Activated naive CD8-positive, alpha-beta T cell treated with anti-CD3 and anti-CD28 coated beads, Interleukin-2, amount 10 ng/mL, durations not matched to agents 7 days and 5 days (primary cell): ENCODE data around the gene HOXC6. TPM values are rescaled to one million over a fixed set of nuclear protein-coding genes. Genes with fewer than 3 reads are reported as not detected.

Experiments used
- ATAC-seq: fragments of 150-1000 bp; cut with Tn5 transposase; one replicate; pipeline ENCODE4 v1.10.0; 2021; ENCODE audit warnings: low read depth, moderate library complexity
- POLR2A ChIA-PET: fragments of 350-600 bp; sonication (Branson Sonifier 250); formaldehyde crosslinking; loops from one replicate; lab custom pipeline; 2021; ENCODE audit warnings: antibody characterized with exemption; lab: Charles Lee
- DNase-seq: peaks from one replicate; pipeline ENCODE4 v3.0.0; 2021
- H3K27ac Mint-ChIP-seq: one replicate; pipeline ENCODE4 v1.8.0; 2022; ENCODE audit warnings: mild to moderate bottlenecking, mixed read lengths
- H3K27me3 Mint-ChIP-seq: one replicate; pipeline ENCODE4 v1.8.0; 2022; ENCODE audit warnings: mild to moderate bottlenecking, moderate library complexity, mixed read lengths
- H3K36me3 Mint-ChIP-seq: one replicate; pipeline ENCODE4 v1.8.0; 2021; ENCODE audit warnings: mild to moderate bottlenecking, mixed read lengths
- H3K4me1 Mint-ChIP-seq: one replicate; pipeline ENCODE4 v1.8.0; 2021; ENCODE audit warnings: mixed read lengths
- H3K4me3 Mint-ChIP-seq: one replicate; pipeline ENCODE4 v1.8.0; 2022; ENCODE audit warnings: mild to moderate bottlenecking, moderate library complexity, mixed read lengths
- H3K9me3 Mint-ChIP-seq: one replicate; pipeline ENCODE4 v1.8.0; 2021; ENCODE audit warnings: mixed read lengths
- total RNA-seq, 2 experiments: library from RNA; stranded (reverse); gene quantifications; one replicate each; pipeline ENCODE4 v1.2.3, GENCODE V29; 2021

HOXC6 gene
- total RNA-seq: not detected

DNA sequence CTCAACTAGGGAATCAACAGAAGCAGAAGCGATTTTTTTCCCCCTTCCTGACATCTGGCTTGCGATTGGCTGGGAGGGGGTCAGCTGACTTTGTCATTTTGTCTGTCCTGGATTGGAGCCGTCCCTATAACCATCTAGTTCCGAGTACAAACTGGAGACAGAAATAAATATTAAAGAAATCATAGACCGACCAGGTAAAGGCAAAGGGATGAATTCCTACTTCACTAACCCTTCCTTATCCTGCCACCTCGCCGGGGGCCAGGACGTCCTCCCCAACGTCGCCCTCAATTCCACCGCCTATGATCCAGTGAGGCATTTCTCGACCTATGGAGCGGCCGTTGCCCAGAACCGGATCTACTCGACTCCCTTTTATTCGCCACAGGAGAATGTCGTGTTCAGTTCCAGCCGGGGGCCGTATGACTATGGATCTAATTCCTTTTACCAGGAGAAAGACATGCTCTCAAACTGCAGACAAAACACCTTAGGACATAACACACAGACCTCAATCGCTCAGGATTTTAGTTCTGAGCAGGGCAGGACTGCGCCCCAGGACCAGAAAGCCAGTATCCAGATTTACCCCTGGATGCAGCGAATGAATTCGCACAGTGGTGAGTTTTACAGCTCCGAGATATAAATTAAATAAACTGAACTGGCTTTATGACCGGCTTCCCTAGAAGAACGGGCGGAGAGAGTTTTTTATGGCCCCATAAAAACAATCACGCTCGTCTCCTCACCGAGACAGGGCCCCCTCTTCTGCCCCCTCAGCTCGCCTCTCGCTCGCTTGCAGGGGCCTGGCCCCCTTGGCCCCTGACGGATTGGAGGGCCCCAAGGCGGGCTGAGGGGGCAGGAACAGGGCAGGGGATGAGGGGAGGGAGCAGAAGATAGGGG, at the start of gene HOXC6:
HOXC6 (plus strand) TSS at position 127 of the 888 bp plus-strand sequence; CDS start at position 209, 82 bp downstream.
- DNase-seq (no peak), ATAC-seq (no peak)
- no peak within 1 kb of the TSS for H3K27ac Mint-ChIP-seq
- POLR2A ChIA-PET: interaction anchor here (0.5 kb wide), 1 partner anchor 20 kb away, joined by 4 read pairs; the partner anchor contains the start of gene HOXC8
- no peaks in the 10 kb centered on the region for H3K9me3 Mint-ChIP-seq
- no peaks in the 10 kb centered on the region for H3K36me3 Mint-ChIP-seq
- H3K27me3 Mint-ChIP-seq: peaks cover 91% of the 10 kb centered on the region
- H3K4me3 Mint-ChIP-seq: peak within 1 kb of the TSS; percentile 2
- H3K4me1 Mint-ChIP-seq: peaks cover 22% of the 10 kb centered on the region

DNA sequence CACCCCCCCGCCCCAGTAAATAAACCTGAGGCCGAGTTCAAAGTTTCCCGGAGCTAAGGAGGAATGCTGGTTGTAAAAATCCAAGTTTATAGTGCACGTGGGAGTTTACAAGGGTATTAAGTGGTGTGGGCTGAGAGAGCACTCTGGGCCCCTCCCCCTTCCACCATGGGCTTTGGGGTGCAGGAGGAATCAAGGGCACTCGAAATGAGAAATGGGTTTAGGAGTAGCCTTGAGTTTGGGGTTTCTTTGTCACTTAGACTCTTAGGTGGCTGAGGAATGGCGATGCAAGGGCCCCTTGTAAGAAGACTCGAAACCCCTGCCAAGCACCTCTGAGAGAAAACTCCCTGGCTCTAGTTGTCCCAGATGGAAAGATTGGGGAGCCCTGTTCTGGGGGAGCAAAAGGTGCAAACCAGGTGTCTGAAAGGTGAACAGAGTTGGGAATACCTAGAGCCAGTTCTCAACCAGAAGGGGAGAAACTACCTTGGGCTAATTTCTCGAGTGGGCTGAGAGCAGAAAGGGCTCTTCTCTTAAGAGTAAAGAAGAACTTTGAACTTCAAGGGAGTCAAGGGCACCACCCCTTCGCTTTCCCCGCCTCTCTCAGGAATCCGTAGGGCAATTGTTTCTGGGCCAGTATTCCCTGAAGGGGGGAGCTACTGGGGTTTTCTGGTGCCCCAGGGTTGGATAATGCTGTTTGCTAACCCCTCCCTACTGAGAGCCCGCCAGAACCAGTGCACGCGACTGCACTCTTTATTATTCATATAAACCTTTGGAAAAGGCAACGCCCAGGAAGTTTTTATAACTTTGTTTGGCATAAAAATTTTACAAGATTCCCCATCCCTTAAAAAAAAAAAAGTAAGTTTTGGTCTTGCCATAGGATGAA, 49.5 kb upstream of the HOXC6 start:
- H3K4me3 Mint-ChIP-seq: no peak overlapping the region
- H3K27ac Mint-ChIP-seq: no peak overlapping the region
- H3K36me3 Mint-ChIP-seq: no peaks in the 10 kb centered on the region
- ATAC-seq: no peak
- POLR2A ChIA-PET: no interaction called here
- DNase-seq: no peak
- no peaks in the 10 kb centered on the region for H3K9me3 Mint-ChIP-seq
- H3K4me1 Mint-ChIP-seq: peaks cover 16% of the 10 kb centered on the region
- H3K27me3 Mint-ChIP-seq: peaks cover 92% of the 10 kb centered on the region

DNA sequence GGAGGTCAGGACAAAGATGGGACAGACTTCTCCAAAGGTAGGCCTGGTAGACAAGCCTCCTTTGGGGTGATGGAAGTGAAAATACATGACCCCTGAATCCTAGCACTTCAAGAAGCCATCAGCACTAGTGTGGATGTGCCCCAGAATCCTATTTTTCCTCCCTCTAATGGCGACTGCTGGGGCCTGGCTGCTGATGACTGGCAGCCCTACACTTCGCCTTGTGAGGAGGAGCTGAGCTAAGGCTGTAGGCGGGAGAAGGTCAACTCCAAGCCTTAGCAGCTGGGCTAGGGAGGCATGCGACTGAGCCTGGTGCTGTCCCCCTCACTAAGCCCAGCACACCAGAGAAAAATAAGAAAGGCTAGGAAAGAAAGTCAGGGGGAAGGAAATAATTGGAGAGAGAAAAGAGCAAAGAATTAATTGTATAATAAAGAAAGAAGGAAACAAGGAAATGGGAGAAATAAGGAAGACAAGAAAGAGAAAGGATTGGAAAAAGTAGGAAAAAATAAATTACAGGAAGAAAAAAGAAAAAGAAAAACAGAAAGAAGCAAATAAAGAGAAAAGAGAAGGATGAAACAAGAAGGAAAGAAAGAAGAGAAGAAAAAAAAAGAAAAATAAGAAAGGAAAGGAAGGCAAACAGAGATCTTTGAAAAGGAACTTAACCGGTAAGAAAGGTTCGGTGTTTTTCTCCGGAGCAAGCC, 48.0 kb upstream of the HOXC6 start:
- H3K4me1 Mint-ChIP-seq: peaks cover 19% of the 10 kb centered on the region
- DNase-seq: no peak
- no peak overlapping the region for H3K27ac Mint-ChIP-seq
- no peak for ATAC-seq
- H3K36me3 Mint-ChIP-seq: no peaks in the 10 kb centered on the region
- H3K9me3 Mint-ChIP-seq: no peaks in the 10 kb centered on the region
- no peak overlapping the region for H3K4me3 Mint-ChIP-seq
- H3K27me3 Mint-ChIP-seq: peaks cover 98% of the 10 kb centered on the region
- POLR2A ChIA-PET: no interaction called here

DNA sequence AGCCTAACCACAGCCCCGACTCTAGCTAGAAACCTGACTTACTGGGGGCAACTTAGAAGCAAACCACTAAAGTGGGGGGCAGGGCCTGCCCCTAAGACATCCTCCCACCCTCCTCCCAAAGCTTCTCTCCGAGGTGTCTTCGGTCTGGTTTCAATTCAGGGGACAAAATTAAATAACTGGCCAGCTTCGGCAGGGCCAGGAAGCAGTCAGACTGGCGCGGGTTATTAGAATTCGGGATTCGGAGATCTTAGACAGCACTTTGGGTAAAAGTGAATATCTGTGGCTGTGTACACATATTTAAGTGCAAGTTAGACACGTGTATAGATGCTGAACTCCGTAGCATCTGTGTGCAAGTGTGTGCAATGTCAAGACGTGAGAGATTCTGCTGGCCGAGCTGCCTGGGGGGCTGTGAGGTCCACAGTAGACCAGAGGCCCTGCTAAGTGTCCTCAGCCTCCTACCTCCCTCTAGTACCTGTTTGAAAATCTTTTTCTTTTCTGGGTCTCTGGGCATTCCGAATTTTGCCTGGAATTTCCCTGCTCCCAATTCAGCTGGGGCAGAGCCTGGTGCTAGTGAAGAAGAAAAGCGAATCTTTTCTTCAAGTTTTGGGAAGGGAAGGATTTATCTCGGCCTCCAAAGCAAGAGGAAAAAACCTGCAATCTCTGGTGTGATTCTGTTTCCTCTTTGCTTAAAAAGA, 47.3 kb upstream of the HOXC6 start:
- H3K4me3 Mint-ChIP-seq: no peak overlapping the region
- POLR2A ChIA-PET: no interaction called here

DNA sequence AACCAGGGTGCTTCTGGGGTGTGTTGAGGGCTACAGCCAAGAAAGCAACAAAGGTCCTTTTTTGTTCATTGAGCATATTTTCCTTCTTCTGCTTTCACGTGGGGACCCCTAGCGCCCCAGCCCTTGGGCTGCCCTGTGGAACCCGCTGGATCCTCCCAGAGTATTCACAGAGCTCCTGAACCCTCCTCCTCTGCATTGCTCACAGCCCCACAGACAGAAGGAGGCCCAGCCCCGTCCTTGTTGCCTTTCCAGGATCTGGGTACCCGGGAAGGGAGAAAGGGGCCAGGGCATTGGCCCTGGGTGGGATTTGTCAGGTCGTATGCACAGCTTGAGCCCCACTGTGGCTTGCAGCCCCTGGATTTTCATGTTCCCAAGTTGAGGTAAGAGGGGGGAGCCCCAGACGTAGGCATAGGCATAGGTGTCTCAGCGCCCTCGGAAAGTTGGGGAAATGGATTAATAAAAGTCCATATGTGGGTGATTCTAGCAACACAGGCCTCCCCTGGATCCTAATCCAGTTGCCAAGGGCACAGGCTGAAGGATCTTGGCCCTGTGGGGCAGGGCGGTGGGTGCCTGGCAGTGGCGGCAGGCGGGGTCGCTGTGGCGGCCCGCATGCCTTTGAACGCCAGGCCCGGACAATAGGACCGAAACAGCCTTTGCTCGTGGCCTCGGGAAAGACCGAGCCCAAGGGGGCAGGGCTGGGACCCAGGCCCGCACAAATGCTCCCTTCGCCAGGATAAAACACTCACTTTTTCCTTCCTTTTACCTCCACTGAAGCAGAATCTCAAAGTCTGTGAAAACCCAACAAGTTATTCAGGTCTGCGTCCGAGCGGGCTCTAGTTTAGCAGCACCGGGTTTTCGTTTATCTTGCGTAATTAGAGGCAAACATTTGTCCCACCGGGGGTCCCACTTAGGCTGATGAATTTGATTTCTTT, 46.3 kb upstream of the HOXC6 start:
- Mint-ChIP-seq H3K27ac (no peak overlapping the region), H3K36me3 (no peaks in the 10 kb centered on the region), H3K4me3 (no peak overlapping the region), H3K4me1 (peaks cover 20% of the 10 kb centered on the region), H3K27me3 (peaks cover 95% of the 10 kb centered on the region), H3K9me3 (no peaks in the 10 kb centered on the region)
- POLR2A ChIA-PET: no interaction called here
- no peak for ATAC-seq
- no peak for DNase-seq

More for the DNA sequence above, 47.3 kb upstream of the HOXC6 start:
- Mint-ChIP-seq H3K27me3 (peaks cover 96% of the 10 kb centered on the region), H3K36me3 (no peaks in the 10 kb centered on the region), H3K27ac (no peak overlapping the region), H3K9me3 (no peaks in the 10 kb centered on the region), H3K4me1 (peaks cover 18% of the 10 kb centered on the region)
- DNase-seq (no peak), ATAC-seq (no peak)

DNA sequence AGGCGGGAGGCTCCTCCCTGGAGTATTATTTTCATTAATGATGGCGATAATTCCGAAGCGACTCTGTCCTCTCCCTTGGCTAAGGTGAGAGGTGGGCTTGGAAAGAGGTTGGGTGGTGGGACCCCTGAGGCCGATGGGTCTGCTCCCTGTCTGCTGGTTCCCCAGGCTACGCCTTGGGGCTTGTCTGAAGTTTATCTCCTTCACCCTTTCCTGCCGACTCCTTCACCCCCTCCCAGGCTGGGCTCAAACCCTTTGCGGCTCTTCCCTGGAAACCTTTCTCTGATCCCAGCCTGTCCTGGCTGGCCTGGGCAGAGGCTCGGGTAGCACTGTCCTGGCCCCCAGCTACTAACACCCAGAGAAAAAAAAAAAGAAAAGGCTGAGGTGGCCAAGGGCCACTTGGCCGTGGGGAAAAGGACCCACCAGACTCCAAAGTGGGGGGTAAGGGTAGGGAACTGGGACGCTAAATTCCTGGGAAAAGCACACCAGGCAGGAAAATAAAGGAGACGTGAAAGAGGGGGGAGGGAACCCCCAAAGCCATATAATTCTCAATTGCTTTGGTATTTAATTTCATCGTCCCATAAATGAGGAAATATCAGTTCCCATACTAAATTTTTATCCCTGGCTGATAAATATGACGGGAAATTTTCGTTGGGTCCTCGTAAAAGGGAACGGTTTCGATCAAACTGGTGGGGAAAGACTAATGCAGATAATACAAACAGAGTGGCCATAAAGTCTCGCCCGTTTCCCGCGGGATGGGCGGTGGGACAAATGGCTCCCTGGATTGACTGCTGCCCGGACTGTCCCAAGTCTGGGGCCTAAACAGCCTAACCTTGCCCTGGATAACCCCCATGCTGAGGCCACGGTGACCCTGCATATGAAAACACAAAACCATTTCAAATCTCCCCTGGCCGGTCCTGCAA, 45.3 kb upstream of the HOXC6 start:
- no peak for ATAC-seq
- Mint-ChIP-seq H3K4me1 (peaks cover 20% of the 10 kb centered on the region), H3K27me3 (peaks cover 95% of the 10 kb centered on the region), H3K27ac (no peak overlapping the region), H3K9me3 (no peaks in the 10 kb centered on the region), H3K4me3 (no peak overlapping the region), H3K36me3 (no peaks in the 10 kb centered on the region)
- no peak for DNase-seq
- POLR2A ChIA-PET: no interaction called here

DNA sequence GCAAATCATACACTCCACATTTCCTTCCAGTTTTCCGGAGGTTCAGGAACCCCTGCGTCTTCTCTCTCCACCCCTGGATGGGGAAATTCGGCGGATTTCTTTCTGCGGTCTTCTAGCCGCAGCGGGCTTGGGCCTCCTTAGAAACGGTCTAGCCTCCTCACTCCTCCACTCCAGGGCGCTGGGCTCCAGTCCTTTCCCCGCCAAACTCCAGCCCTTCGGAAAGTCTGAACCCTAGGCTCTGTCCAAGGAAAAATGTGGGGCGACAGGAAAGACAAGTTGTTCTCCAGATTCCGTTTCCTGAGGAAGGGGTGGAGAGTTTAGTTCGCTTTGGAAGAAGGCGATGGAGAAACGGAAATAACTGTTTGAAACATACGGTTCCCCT, 44.7 kb upstream of the HOXC6 start:
- no peaks in the 10 kb centered on the region for H3K9me3 Mint-ChIP-seq
- H3K27ac Mint-ChIP-seq: no peak overlapping the region
- POLR2A ChIA-PET: no interaction called here
- H3K27me3 Mint-ChIP-seq: peaks cover 95% of the 10 kb centered on the region
- no peaks in the 10 kb centered on the region for H3K36me3 Mint-ChIP-seq
- ATAC-seq (no peak), DNase-seq (no peak)
- peaks cover 19% of the 10 kb centered on the region for H3K4me1 Mint-ChIP-seq
- H3K4me3 Mint-ChIP-seq: no peak overlapping the region

DNA sequence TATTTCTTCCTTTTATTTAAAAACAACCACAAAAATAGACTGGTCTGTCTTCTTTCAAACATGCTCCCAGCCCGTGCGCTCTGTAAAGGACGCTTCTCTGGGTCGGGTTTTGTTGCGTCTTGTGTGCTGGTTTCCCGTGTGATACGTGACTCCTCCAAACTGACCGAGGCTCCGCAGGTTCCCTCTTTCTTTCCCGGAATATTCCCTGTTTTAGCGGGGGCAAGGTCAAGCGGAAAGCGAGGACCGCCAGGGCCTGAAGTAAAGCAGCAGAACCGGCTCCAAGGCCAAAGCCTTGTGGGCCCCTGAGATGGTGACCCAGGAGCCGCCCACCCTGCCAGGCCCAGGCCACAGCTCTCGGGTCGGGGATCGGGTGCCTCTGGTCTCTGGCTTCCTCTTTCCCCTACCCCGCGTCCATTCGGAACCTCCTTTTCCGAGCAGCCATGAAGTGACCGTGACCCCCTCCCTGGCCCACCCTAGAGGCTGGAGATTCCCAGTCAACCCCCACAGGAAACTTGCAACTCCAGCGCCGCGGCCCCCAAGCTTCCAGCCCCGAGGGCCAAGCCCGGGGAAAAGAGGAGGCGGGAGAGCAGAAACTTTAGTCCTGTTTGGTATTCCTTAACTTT, 44.2 kb upstream of the HOXC6 start:
- H3K27me3 Mint-ChIP-seq: peaks cover 95% of the 10 kb centered on the region
- no peak for ATAC-seq
- H3K4me3 Mint-ChIP-seq: no peak overlapping the region
- H3K36me3 Mint-ChIP-seq: no peaks in the 10 kb centered on the region
- H3K27ac Mint-ChIP-seq: no peak overlapping the region
- DNase-seq: no peak
- H3K9me3 Mint-ChIP-seq: no peaks in the 10 kb centered on the region
- peaks cover 22% of the 10 kb centered on the region for H3K4me1 Mint-ChIP-seq
- POLR2A ChIA-PET: no interaction called here

DNA sequence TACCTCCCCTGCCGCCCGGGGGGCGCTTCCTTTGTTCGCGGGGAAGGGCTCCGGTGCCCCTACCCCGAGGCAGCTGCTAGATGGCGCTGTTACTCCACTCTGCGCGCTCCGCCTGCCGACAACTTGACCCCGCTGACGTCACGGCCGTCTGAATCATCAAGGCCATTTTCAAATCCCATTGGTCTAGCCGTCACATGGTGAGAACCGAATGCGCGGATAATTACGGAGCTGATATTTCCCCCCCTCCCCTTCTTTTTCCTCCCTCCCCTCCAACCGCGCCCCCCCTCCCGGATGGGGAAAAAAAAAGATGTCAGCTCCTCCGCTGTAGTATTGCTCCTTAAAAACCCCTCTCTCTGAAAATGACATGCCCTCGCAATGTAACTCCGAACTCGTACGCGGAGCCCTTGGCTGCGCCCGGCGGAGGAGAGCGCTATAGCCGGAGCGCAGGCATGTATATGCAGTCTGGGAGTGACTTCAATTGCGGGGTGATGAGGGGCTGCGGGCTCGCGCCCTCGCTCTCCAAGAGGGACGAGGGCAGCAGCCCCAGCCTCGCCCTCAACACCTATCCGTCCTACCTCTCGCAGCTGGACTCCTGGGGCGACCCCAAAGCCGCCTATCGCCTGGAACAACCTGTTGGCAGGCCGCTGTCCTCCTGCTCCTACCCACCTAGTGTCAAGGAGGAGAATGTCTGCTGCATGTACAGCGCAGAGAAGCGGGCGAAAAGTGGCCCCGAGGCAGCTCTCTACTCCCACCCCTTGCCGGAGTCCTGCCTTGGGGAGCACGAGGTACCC, 43.1 kb upstream of the HOXC6 start, which contains the start of gene HOXC10:
HOXC10 (plus strand) TSS at position 246 of the 791 bp plus-strand sequence; CDS start at position 360, 114 bp downstream.
- Mint-ChIP-seq H3K27me3 (peaks cover 95% of the 10 kb centered on the region), H3K4me1 (peaks cover 27% of the 10 kb centered on the region), H3K27ac (peak within 1 kb of the TSS; percentile 72), H3K36me3 (no peaks in the 10 kb centered on the region), H3K9me3 (no peaks in the 10 kb centered on the region), H3K4me3 (peak within 1 kb of the TSS; percentile 73)
- ATAC-seq (peak; percentile 48), DNase-seq (peak; percentile 80)
- POLR2A ChIA-PET: no interaction called here

DNA sequence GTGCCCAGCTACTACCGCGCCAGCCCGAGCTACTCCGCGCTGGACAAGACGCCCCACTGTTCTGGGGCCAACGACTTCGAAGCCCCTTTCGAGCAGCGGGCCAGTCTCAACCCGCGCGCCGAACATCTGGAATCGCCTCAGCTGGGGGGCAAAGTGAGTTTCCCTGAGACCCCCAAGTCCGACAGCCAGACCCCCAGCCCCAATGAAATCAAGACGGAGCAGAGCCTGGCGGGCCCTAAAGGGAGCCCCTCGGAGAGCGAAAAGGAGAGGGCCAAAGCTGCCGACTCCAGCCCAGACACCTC, 42.6 kb upstream of the HOXC6 start:
- DNase-seq (no peak), ATAC-seq (no peak)
- H3K36me3 Mint-ChIP-seq: no peaks in the 10 kb centered on the region
- no peak overlapping the region for H3K27ac Mint-ChIP-seq
- H3K4me3 Mint-ChIP-seq: peak overlapping the region; percentile 22
- POLR2A ChIA-PET: no interaction called here
- H3K9me3 Mint-ChIP-seq: no peaks in the 10 kb centered on the region
- H3K4me1 Mint-ChIP-seq: peaks cover 27% of the 10 kb centered on the region
- H3K27me3 Mint-ChIP-seq: peaks cover 95% of the 10 kb centered on the region
